H4 (cell line): ENCODE measurements around the gene RXRA. TPM values are rescaled to one million over a fixed set of nuclear protein-coding genes. Genes with fewer than 3 reads are reported as not detected.

Experiments used
- DNase-seq: peaks from one replicate; pipeline ENCODE4 v3.0.0-alpha.2; 2015; ENCODE audit warnings: low spot score
- total RNA-seq: library from RNA; depleted of rRNA; stranded (reverse); fragments of >200 nt; shearing (Covaris generic); gene quantifications from 2 replicates; pipeline ENCODE4 v1.2.3, GENCODE V29; 2014

Gene RXRA
- total RNA-seq, 1 experiment from 2014 or later = 11.2 TPM

GRCh38 chr9:134469041-134469875 lies 143.0 kb downstream of the RXRA start:
- no peak for DNase-seq

GRCh38 chr9:134472256-134472655 lies 146.0 kb downstream of the RXRA start:
- DNase-seq = no peak

- DNase-seq = no peak
Measured at GRCh38 chr9:134473141-134474054, 147.1 kb downstream of the RXRA start.

GRCh38 chr9:134474055-134474370 lies 147.8 kb downstream of the RXRA start:
- no peak for DNase-seq

- peak; percentile 38 for DNase-seq
Measured at GRCh38 chr9:134475011-134475790, 148.9 kb downstream of the RXRA start.

GRCh38 chr9:134476272-134476941 lies 150.2 kb downstream of the RXRA start:
- no peak for DNase-seq

GRCh38 chr9:134476942-134477335 lies 150.7 kb downstream of the RXRA start:
- DNase-seq = no peak

- no peak for DNase-seq
Measured at GRCh38 chr9:134477342-134477925, 151.2 kb downstream of the RXRA start.

- DNase-seq = no peak
Measured at GRCh38 chr9:134477927-134478326, 151.7 kb downstream of the RXRA start.

- no peak for DNase-seq
Measured at GRCh38 chr9:134481762-134482161, 155.5 kb downstream of the RXRA start.

- DNase-seq = no peak
Measured at GRCh38 chr9:134482226-134482625, 156.0 kb downstream of the RXRA start.

GRCh38 chr9:134483361-134484184 lies 157.3 kb downstream of the RXRA start:
- no peak for DNase-seq

- no peak for DNase-seq
Measured at GRCh38 chr9:134484479-134484878, 158.2 kb downstream of the RXRA start.

GRCh38 chr9:134485653-134486052 lies 159.4 kb downstream of the RXRA start:
- DNase-seq = no peak

GRCh38 chr9:134486143-134486591 lies 159.9 kb downstream of the RXRA start:
- no peak for DNase-seq

- no peak for DNase-seq
Measured at GRCh38 chr9:134486596-134486995, 160.3 kb downstream of the RXRA start.
